GM18861 (cell line): ENCODE data around the gene GDAP1L1.

Experiments used
- ATAC-seq: cut with Tn5 transposase; IDR thresholded peaks from one replicate; pipeline ENCODE4 v1.9.1; 2021; ENCODE audit not compliant: unreplicated experiment

GDAP1L1 gene

DNA sequence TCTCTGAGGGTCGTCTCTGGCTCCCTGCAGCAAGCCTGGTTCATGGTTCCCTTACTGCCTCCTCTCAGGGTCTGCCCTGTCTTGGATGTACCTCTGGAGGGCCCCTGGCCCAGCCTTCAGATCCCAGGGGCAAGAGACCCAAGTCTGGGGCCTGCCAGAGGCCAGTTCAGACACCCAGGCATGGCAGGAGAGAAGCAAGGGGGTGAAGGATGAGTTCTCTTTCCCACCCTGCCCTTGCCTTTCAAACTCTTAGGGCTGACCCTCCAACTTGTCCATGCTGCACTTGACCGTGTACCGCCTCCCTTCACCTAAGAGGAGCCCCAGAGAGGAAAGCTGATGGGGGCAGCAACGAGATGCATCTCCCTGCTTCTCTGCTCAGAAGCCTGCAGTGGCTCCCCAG, 4.2 kb downstream of the GDAP1L1 start:
- no peak for ATAC-seq

- ATAC-seq = no peak
These were observed 6.4 kb downstream of the GDAP1L1 start for GRCh38 chr20:44253528-44253927.

- ATAC-seq = no peak
These were observed 7.0 kb downstream of the GDAP1L1 start for GRCh38 chr20:44254073-44254472.

GRCh38 chr20:44255942-44256341, 8.8 kb downstream of the GDAP1L1 start:
- ATAC-seq = no peak

- no peak for ATAC-seq
These were observed 9.9 kb downstream of the GDAP1L1 start for GRCh38 chr20:44256961-44257360.

DNA sequence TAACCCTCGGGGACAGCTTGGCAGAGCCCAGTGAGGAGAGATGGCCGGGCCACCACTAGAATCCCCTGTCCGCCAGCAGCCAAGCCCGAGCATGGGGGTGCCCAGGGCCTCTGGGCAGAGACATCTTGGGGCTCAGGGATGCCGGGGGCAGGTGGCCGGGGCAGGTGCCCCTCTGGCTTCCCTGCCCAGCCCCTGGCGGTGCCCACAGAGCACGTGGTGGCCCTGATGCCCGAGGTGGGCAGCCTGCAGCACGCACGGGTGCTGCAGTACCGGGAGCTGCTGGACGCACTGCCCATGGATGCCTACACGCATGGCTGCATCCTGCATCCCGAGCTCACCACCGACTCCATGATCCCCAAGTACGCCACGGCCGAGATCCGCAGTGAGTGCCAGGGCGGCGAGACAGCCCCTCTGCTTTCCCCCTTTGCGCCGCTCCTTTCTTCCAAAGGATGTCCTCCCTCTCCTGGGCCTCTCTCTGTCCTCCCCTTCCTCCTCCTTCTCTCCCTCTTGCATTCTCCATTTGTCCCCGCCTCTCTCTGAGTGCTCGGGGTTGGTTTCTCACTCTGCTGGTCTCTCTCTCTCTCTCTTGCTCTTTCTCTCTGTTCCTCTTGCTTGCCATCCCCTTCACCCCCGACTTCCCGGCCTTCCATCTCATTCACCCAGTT, 11.2 kb downstream of the GDAP1L1 start:
- no peak for ATAC-seq

- no peak for ATAC-seq
These were observed 17.2 kb downstream of the GDAP1L1 start for GRCh38 chr20:44264287-44264686.

DNA sequence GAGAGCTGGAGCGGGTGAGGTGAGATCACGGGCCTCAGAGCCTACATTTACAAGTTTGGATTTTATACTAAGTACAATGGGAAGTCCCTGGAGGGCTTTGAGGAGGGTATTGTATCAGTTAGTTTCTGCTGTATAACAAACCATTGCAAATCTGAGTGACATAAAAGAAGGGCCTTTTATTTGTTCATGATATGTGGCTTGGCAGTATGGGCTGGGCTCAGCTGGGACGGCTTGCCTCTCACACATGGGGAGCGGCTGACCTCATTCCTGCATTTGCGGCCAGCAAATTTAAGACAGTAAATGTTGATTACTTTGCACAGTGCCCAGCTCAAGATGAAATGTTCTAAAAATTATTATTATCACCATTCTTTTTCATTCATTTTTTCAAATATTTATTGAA, 21.7 kb downstream of the GDAP1L1 start:
- ATAC-seq = no peak

- no peak for ATAC-seq
These were observed 25.0 kb downstream of the GDAP1L1 start for GRCh38 chr20:44271915-44272663.

DNA sequence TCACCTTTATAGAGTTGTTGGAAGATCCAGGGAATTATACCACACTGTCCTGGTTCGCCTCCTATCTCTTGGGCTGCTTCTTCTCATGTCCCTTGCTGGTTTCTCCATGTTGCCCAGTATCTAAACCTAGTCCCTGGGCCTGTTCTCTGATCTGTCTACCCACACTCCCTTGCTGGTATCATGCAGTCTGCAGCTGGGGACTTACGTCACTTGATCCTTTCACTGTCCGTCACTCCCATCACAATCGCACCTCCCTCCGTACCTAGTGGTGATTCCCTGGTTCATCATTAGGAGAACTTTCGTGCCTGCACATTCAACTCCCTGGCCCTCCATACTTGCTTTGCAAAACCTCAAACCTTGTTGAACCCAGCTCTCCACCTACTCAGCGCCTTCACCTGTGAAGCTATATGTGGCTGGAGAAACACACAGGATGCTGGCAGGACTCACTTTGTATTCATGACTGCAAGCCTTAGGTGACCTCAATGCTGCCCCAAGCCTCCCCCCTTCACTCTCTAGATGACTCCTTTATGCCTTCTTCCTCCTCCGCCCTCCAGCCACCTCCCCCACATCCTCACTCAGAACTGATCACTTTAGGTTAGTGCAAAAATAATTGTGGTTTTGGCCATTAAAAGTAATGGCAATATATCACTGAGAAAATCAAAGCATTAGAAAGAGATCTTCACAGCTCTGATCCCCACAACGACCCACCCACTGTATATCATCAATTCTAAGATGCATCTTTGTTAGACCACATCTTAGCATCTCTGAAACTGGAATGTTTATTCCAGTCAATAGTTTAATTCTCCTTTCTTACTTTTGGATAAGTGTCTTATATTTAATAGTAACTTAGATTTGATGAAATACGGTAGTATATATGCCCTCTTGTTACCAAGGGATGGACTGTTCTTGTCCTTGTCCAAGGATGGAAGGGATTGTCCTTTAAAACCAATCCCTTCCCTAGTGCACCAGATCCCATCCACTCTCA, 26.4 kb downstream of the GDAP1L1 start:
- ATAC-seq = no peak

DNA sequence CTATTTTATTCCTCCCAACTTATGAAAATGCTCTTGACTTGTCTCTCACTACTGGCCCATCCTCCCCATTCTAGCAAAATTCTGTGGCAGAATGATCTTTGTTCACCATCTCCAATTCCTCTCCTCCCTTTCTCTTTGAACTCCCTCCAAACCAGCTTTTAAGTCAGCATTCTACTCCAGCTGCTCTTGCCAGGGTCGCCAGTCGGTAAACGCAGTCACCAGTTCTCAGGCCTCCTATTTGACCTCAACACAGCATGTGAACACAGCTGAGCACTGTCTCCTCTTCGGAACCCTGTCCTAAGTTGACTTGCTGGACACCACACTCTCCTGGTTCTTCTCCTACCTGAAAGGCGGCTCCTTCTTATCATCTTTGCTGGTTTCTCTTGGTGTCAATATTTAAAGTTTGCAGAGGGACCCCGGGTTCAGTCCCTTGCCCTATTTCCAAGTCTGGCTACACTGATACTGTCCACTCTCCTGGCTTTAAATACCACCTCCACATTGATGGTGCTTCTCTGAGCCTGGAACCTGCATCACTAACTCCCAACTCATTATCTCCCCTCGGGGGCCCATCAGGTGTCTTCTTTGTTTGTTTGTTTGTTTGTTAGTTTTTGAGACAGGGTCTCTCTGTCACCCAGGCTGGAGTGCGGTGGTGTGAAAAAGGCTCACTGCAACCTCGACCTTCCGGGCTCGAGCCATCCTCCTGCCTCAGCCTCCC, 27.4 kb downstream of the GDAP1L1 start:
- ATAC-seq = no peak

GRCh38 chr20:44279228-44279627, 32.1 kb downstream of the GDAP1L1 start:
- no peak for ATAC-seq

DNA sequence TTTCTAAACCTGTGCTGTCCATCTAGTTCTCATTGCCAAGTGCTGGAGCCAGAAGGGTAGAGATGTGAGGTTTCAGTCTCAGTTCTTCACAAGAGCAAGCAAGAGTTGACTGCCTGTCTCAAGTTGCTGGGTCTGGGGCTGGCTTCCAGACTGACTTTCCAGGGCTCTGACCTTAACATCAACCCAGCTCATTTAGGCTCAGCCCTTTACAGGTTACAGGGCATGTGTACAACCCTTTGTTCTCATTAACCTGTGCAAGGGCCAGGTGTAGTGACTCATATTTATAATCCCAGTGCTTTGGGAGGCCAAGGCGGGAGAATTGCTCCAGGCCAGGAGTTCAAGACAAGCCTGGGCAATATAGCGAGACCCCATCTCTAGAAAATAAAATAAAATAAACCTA, 33.3 kb downstream of the GDAP1L1 start:
- ATAC-seq = no peak

DNA sequence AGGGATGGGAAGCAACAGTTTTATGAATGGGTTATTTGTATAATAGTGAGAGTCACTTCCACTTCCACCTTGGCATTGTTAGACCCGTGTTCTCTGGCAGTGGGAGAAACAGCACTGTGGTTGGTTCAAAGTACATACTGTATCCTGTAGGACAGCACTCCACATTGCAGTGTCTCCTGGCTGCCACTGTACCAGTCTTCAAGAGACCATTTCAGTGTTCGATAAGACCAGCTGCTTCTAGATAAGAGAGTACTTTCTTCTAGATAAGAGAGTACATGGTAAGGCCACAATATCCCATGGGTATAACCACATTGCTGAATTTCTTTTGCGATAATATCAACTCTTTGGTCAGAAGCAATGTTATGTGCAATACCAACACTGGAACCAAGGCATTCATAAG, 35.1 kb downstream of the GDAP1L1 start:
- ATAC-seq = no peak

DNA sequence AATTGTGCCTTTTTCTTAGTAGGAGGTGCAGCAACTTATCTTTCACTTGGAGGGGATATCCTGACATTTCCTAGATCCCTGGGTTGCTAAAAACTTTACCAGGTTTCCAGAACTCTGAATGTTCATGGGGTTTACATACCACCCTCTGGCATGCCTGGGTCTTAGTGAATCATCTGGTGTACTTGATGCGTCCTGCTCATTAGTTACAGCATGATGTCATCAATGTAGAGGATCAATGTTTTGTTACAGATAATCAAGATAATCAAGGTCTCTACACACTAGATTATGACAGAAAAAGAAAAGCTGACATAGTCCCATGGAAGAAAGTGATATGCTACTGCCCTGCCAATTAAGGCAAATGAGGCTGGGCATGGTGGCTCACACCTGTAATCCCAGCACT, 36.9 kb downstream of the GDAP1L1 start:
- no peak for ATAC-seq

- ATAC-seq = no peak
These were observed 40.4 kb downstream of the GDAP1L1 start for GRCh38 chr20:44287272-44288097.

DNA sequence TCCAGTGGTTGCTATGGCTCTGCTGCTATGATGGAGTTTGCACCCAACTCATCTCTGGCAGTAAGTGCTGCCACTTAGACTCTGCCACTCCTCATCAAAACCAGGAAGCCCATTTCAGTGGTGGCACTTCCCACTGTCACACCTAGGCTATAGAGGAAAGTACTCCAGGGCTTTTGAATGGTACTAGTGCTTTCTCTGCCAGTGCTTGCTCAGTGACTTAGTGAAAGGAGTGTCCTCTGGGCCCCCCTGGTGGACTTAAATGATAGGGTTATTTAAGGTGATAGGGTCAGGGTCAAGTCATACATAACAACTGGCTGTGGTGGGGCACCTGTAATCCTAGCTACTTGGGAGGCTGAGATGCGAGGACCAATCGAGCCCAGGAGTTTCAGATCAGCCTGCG, 41.1 kb downstream of the GDAP1L1 start:
- ATAC-seq = no peak

DNA sequence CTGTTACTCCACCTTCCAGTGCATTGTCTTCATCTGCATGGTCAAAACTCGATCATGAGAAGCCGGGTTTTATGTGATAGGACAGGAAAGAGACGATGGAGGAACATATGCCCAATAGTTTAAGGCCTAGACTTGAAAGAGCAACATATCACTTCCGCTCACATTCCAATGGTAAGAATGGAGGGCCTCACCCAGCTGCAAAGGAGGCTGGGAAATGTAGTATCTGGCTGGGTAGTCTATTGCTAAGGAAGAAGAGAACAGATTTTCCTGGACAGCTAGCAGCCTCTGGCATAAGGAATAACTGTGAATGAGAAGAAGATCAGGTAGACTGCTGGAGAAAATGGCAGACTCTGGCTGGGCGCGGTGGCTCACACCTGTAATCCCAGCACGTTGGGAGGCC, 44.6 kb downstream of the GDAP1L1 start:
- no peak for ATAC-seq

DNA sequence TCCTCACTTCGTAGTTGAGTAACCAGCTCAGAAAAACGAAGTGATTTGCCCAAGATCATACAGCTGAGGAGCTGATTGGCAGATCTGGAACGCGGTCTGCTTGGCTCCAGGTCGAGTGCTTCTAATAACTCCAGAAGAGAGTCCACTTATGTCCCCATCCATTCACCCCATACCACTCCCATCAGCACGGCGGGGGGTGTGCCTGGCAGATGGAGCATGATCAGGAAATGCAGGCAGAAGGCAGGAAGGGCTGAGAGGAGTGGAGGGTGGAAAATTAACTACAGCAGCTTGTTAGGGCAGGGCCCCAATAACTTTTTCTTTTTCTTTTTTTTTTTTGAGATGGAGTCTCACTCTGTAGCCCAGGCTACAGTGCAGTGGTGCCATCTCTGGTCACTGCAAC, 48.9 kb downstream of the GDAP1L1 start:
- ATAC-seq = no peak

DNA sequence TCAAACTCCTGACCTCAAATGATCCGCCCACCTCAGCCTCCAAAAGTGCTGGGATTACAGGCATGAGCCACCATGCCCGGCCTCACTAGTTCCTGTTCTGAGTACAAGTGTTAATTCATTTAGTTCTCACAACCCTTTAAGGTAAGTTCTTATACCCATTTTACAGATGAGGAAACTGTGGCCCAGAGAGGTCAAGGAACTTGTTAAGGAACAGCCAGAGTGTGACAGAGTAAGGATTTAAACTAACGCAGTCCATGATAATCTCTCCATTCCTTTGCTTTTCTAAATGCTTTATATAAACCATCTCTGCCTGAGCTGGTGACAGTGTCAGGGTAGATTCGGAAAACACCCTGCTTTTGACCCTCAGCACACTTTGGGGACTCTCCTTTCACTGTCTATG, 50.6 kb downstream of the GDAP1L1 start:
- no peak for ATAC-seq
